GM12875 (cell line): ENCODE measurements around the gene PTPRD.

Source experiments
- H3K4me3 ChIP-seq: one replicate; pipeline ENCODE4 v1.5.1; 2011; ENCODE audit warnings: low read depth, low read length, control low read depth
- TF ChIP-seq, protein P1 (sequence below): IDR thresholded peaks from 2 replicates; pipeline ENCODE4 v1.5.1; 2011; ENCODE audit warnings: low read depth, mild to moderate bottlenecking, control low read depth, inconsistent platforms, low read length, moderate library complexity, borderline replicate concordance; ENCODE audit not compliant: insufficient read depth

PTPRD gene

DNA sequence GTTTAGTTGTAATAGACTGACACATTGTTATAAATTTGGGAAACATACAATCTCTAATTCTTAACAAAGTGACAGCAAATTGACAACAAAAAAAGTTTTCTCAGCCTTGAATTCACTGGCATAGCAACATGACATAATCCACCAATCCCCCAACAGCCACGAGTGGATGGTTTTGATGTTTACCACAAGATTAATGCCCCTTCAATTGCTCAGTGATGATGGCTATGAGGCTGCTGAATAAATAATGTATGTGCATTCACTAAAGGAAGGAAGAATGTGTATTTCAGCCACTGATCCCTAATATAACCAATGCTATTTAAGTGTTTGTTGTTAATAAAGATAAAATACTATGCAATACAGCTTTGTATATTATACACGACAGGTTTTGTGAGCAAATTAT, 2069.6 kb downstream of the PTPRD start:
- TF ChIP-seq, protein P1, sequence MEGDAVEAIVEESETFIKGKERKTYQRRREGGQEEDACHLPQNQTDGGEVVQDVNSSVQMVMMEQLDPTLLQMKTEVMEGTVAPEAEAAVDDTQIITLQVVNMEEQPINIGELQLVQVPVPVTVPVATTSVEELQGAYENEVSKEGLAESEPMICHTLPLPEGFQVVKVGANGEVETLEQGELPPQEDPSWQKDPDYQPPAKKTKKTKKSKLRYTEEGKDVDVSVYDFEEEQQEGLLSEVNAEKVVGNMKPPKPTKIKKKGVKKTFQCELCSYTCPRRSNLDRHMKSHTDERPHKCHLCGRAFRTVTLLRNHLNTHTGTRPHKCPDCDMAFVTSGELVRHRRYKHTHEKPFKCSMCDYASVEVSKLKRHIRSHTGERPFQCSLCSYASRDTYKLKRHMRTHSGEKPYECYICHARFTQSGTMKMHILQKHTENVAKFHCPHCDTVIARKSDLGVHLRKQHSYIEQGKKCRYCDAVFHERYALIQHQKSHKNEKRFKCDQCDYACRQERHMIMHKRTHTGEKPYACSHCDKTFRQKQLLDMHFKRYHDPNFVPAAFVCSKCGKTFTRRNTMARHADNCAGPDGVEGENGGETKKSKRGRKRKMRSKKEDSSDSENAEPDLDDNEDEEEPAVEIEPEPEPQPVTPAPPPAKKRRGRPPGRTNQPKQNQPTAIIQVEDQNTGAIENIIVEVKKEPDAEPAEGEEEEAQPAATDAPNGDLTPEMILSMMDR = no peak
- H3K4me3 ChIP-seq = no peak overlapping the region

DNA sequence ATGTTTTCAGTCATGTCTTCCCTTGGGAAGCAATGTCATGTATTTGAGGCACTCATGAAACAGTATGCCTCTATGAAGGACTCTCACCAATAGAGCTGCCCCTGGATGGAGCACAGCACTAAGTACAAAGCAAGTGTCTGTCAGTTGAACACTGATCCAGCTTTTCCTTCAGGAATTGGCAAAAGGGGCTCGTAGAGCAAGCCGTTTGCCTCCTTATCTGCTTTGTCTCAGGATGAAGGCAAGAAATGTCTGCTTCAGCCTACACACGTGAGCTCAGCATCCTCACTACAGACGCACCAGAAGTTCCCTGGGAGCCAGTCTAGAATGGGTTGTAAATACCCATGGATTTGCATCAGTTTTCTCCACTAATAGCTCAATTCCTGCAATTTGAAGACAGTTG, 2070.3 kb downstream of the PTPRD start:
- H3K4me3 ChIP-seq = no peak overlapping the region
- TF ChIP-seq, protein P1 = no peak

DNA sequence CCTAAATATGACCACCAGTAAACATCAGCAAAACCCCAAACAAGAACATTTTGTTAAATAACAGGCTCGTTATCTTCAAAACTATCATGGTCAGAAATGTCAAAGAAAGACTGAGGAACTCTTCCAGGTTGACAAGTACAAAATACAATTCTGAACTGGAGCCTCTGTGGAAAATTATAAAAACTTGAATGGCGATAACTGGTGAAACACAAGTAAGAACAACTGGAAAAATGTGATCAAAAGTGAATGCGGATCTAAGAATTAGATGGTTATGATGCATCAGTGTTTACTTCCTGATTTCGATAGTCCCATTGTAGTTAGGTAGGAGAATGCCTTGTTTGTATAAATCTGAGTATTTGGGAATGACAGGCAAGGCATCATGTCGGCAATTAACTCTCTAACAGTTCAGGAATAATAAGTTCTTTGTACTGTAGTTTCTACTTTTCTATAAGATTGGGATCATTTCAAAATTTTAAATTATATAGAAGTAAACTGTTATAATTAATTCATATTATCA, 2073.1 kb downstream of the PTPRD start:
- TF ChIP-seq, protein P1 = no peak
- no peak overlapping the region for H3K4me3 ChIP-seq

DNA sequence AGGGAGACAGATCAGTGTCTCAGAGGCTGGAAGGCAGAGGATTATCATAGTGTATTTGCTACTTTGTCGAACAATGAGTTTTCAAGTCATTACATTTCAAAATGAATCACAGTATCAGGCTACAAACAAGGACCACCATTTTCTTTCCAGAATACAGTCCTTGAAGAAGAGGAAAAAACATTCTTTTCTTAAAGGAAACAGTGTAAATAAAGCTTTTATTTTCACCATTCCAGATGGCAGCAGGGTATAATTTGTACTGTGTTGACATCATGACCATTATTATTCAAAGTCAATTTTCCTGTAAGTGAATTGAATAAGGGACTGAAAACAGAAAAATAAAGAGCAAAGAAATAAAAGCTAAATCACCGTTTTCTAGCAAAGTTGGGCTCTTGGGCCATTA, 2076.0 kb downstream of the PTPRD start:
- H3K4me3 ChIP-seq = no peak overlapping the region
- TF ChIP-seq, protein P1 = no peak

DNA sequence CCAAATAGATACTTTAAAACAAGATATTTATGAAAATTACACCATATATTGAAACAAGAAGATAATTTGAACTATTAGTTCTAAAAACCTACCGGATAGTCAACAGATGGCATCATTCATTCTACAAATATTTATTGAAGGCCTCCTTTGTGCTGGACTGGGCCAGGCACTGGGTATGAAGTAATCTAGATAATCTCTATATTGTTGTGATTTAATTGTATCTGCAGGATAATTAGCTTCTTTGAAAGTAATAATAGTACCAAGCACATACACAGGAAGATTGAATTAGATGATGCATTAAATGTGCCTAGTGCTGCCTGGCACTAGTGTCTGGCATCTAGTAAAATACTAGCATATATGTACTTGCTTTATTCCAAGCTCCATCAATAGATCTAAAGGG, 2078.0 kb downstream of the PTPRD start:
- TF ChIP-seq, protein P1 = no peak

DNA sequence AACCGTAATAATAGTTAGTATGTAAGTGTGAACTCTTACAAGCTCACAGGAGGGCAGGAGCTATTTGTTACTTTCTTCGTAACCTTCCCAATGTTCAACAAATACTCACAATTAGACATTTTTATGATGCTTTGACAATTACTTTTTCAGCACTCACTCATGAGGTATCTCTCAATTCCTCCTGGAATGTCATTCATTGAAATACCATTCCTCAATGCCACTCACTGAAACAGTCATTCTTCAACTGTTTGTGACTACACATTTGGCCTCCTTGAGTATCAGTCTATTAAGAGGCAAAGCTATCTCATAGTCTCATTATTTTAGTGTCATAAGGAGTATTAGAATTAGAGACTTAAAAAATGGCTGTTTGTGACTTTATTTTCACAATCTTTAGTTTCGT, 2079.1 kb downstream of the PTPRD start:
- H3K4me3 ChIP-seq = no peak overlapping the region
- TF ChIP-seq, protein P1 = no peak

More for the DNA sequence above, 2078.0 kb downstream of the PTPRD start:
- H3K4me3 ChIP-seq = no peak overlapping the region

DNA sequence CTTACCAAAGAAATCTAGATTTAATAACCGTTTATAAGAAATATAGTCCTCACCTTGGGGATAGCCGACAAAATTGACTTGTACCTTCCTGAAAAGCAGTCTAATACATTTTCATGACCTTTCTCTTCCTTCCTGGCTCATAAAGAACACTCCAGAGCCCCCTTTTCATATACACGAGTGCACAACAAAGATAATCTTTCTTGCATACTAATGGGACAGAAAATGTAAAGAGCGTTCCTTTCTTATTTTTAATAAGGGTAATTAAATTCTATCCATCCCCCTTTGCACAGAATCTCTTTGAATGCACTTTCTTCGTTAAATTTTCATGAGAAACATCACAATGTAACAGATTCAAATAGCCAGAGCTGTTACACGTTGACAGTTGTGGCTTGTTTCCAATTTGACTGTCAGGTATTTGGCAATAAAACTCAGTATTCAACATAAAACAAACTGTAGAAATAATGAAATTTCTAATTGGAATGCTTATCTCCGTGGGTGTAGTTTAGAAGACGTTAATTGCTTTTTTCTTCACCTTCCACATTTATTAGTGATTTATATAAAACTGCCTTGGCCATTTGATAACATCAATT, 2080.9 kb downstream of the PTPRD start:
- no peak overlapping the region for H3K4me3 ChIP-seq
- TF ChIP-seq, protein P1 = no peak
